Activated naive CD4-positive, alpha-beta T cell treated with anti-CD3 and anti-CD28 coated beads, Interleukin-2, amount 50 U/mL, for 24 hours (primary cell): Measurements from ENCODE around the gene ABCB10.
"Not testable (repeated sequence)": the region's sequence is repeated elsewhere in the genome, so short reads cannot be mapped to it uniquely, and the experiment has no call there.

Experiments used
- H3K27ac Mint-ChIP-seq: one replicate; pipeline ENCODE4 v1.8.0; 2021; ENCODE audit warnings: mild to moderate bottlenecking, mixed read lengths
- H3K27me3 Mint-ChIP-seq: one replicate; pipeline ENCODE4 v1.8.0; 2021; ENCODE audit warnings: mixed read lengths
- H3K36me3 Mint-ChIP-seq: one replicate; pipeline ENCODE4 v1.8.0; 2021; ENCODE audit warnings: mixed read lengths
- H3K4me1 Mint-ChIP-seq: one replicate; pipeline ENCODE4 v1.8.0; 2021; ENCODE audit warnings: mixed read lengths
- H3K4me3 Mint-ChIP-seq: one replicate; pipeline ENCODE4 v1.8.0; 2021; ENCODE audit warnings: mild to moderate bottlenecking, mixed read lengths
- H3K9me3 Mint-ChIP-seq: one replicate; pipeline ENCODE4 v1.8.0; 2021; ENCODE audit warnings: mixed read lengths

Gene ABCB10

DNA sequence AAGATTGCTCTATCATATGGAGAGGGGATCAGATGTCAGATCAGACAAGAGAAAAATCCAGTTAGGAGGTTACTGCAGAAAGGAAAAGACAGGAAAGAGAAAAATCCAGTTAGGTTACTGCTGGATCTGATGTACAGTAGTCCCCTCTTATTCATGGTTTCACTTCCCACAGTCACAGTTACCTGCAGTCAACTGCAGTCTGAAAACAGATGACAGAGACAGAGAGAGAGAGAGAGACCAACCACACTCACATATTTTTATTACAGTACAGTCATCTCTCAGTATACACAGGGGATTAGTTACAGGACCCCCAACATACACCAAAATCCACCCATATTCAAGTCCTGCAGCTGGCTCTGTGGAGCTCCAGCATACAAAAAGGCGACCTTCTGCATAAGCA is 79.7 kb downstream of the ABCB10 start:
- H3K27me3 Mint-ChIP-seq: no peaks in the 10 kb centered on the region
- peaks cover 12% of the 10 kb centered on the region for H3K4me1 Mint-ChIP-seq
- H3K27ac Mint-ChIP-seq: no peak overlapping the region
- H3K4me3 Mint-ChIP-seq: no peak overlapping the region
- H3K9me3 Mint-ChIP-seq: no peaks in the 10 kb centered on the region
- peaks cover 19% of the 10 kb centered on the region for H3K36me3 Mint-ChIP-seq

DNA sequence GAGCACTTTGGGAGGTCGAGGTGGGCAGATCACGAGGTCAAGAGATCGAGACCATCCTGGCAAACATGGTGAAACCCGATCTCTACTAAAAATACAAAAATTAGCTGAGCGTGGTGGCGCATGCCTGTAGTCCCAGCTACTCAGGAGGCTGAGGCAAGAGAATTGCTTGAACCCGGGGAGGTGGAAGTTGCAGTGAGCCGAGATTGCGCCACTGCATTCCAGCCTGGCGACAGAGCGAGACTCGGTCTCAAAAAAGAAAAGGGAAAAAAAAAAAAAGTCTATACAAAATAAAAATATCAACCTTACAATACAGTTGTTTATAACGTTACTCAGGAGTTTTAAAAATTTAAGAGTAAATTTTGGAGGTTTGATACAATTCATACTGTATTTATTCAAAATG is 82.6 kb downstream of the ABCB10 start:
- H3K36me3 Mint-ChIP-seq: peaks cover 14% of the 10 kb centered on the region
- not testable (repeated sequence) for H3K9me3 Mint-ChIP-seq, H3K4me3 Mint-ChIP-seq, H3K27ac Mint-ChIP-seq, H3K4me1 Mint-ChIP-seq, H3K27me3 Mint-ChIP-seq

DNA sequence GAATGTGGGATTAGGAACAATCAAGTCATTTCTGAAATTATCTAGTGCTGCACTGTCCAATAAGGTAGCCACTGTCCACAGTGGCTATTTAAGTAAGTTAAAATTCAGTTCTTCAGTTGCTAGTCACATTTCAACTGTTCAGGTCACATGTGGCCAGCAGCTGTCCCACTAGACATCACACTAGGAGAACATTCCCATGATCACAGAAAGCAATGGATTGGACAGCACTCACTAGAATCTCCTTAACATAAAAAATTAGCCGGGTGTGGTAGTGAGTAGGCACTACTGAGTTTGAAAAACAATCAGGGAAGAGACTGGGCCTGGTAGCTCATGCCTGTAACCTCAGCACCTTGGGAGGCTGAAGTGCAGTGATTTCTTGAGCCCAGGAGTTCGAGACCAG is 84.0 kb downstream of the ABCB10 start:
- H3K4me1 Mint-ChIP-seq: peaks cover 3% of the 10 kb centered on the region
- H3K9me3 Mint-ChIP-seq: no peaks in the 10 kb centered on the region
- no peak overlapping the region for H3K4me3 Mint-ChIP-seq
- H3K27me3 Mint-ChIP-seq: no peaks in the 10 kb centered on the region
- no peak overlapping the region for H3K27ac Mint-ChIP-seq
- H3K36me3 Mint-ChIP-seq: peaks cover 17% of the 10 kb centered on the region

DNA sequence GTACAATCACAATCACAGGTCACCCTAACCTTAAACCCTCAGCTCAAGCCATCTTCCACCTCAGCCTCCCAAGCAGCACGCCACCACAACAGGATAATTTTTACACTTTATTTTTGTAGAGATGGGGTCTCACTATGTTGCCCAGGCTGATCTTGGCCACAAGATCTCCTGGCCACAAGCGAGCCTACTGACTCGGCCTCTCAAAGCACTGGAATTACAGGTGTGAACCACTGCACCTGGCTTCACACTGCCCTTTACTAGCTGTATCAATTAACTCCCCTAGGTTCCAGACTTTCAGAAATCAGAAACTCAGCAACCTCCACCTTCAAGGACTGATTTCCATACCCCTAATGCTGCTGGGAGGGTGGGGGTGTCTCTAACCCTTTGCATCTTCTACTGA is 87.3 kb downstream of the ABCB10 start:
- H3K36me3 Mint-ChIP-seq: peaks cover 18% of the 10 kb centered on the region
- H3K27me3 Mint-ChIP-seq: no peaks in the 10 kb centered on the region
- no peak overlapping the region for H3K27ac Mint-ChIP-seq
- no peak overlapping the region for H3K4me3 Mint-ChIP-seq
- H3K4me1 Mint-ChIP-seq: no peaks in the 10 kb centered on the region
- H3K9me3 Mint-ChIP-seq: no peaks in the 10 kb centered on the region

GRCh38 chr1:229470406-229471043 is 88.0 kb downstream of the ABCB10 start:
- Mint-ChIP-seq H3K27ac (no peak overlapping the region), H3K4me1 (no peaks in the 10 kb centered on the region), H3K36me3 (peaks cover 20% of the 10 kb centered on the region), H3K27me3 (no peaks in the 10 kb centered on the region), H3K4me3 (no peak overlapping the region), H3K9me3 (no peaks in the 10 kb centered on the region)

- Mint-ChIP-seq H3K4me3 (no peak overlapping the region), H3K27ac (no peak overlapping the region), H3K4me1 (no peaks in the 10 kb centered on the region), H3K9me3 (no peaks in the 10 kb centered on the region), H3K36me3 (peaks cover 25% of the 10 kb centered on the region), H3K27me3 (no peaks in the 10 kb centered on the region)
These were observed 91.6 kb downstream of the ABCB10 start for GRCh38 chr1:229466887-229467286.
